ENCODE data around the gene AGTRAP.

GRCh38 chr1:11790101-11790879, 54.4 kb downstream of the AGTRAP start:
- no peak for TF ChIP-seq TAF1 (IDR thresholded peaks at IDR 0.05; ENCODE audit: borderline replicate concordance, low read depth, low read length)
- no peak for TF ChIP-seq POLR2A (IDR thresholded peaks at IDR 0.05; ENCODE audit: low read depth, low read length)
- TF ChIP-seq POLR2AphosphoS5 (IDR thresholded peaks at IDR 0.05; ENCODE audit: low read depth, low read length), result no peak
